ENCODE results near the gene CDYL. TPM values are rescaled to one million over a fixed set of nuclear protein-coding genes. Genes with fewer than 3 reads are reported as not detected.

CDYL gene
- polyA plus RNA-seq, 1 experiment: 21.9 TPM

GRCh38 chr6:4943716-4944115 lies 167.5 kb downstream of the CDYL start:
- CTCF ChIA-PET: interaction anchor here (1.5 kb wide), 1 partner anchor 11 kb away, joined by 4 read pairs; no protein-coding TSS in a partner anchor
- DNase-seq (ENCODE audit: low read depth): no peak
- no peak overlapping the region for H3K4me3 ChIP-seq (ENCODE audit: low read depth, low read length)
- POLR2A ChIA-PET: no interaction called here
- peaks cover 16% of the 10 kb centered on the region for H3K36me3 ChIP-seq (ENCODE audit: control insufficient read depth, insufficient read depth, low read length)
- no peak for TF ChIP-seq CTCF (IDR thresholded peaks at IDR 0.05; ENCODE audit: insufficient read depth, low read depth, low read length)
- H3K27me3 ChIP-seq (ENCODE audit: control insufficient read depth, insufficient read depth, low read length): no peaks in the 10 kb centered on the region

- TF ChIP-seq CTCF (IDR thresholded peaks at IDR 0.05; ENCODE audit: insufficient read depth, low read depth, low read length): no peak
- Histone ChIP-seq H3K4me3 (ENCODE audit: low read depth, low read length) (no peak overlapping the region), H3K27me3 (ENCODE audit: control insufficient read depth, insufficient read depth, low read length) (no peaks in the 10 kb centered on the region), H3K36me3 (ENCODE audit: control insufficient read depth, insufficient read depth, low read length) (peaks cover 18% of the 10 kb centered on the region)
- CTCF ChIA-PET: interaction anchor here (1.5 kb wide), 1 partner anchor 10 kb away, joined by 4 read pairs; no protein-coding TSS in a partner anchor
- DNase-seq (ENCODE audit: low read depth): no peak
- POLR2A ChIA-PET: no interaction called here
These were observed 168.1 kb downstream of the CDYL start for GRCh38 chr6:4944325-4944724.

- CTCF ChIA-PET: interaction anchor here (0.6 kb wide), 1 partner anchor 145 kb away, joined by 3 read pairs; no protein-coding TSS in a partner anchor
- POLR2A ChIA-PET: no interaction called here
- no peak overlapping the region for H3K4me3 ChIP-seq (ENCODE audit: low read depth, low read length)
These were observed 170.3 kb downstream of the CDYL start for GRCh38 chr6:4946521-4946920.

GRCh38 chr6:4947716-4948115 lies 171.5 kb downstream of the CDYL start:
- TF ChIP-seq CTCF (IDR thresholded peaks at IDR 0.05; ENCODE audit: insufficient read depth, low read depth, low read length): no peak
- Histone ChIP-seq H3K36me3 (ENCODE audit: control insufficient read depth, insufficient read depth, low read length) (peaks cover 21% of the 10 kb centered on the region), H3K4me3 (ENCODE audit: low read depth, low read length) (no peak overlapping the region), H3K27me3 (ENCODE audit: control insufficient read depth, insufficient read depth, low read length) (no peaks in the 10 kb centered on the region)
- ChIA-PET CTCF (interaction anchor here (1.0 kb wide), 1 partner anchor 8 kb away, joined by 3 read pairs; no protein-coding TSS in a partner anchor), POLR2A (no interaction called here)
- DNase-seq (ENCODE audit: low read depth): no peak

More at GRCh38 chr6:4946521-4946920, 170.3 kb downstream of the CDYL start:
- Histone ChIP-seq H3K36me3 (ENCODE audit: control insufficient read depth, insufficient read depth, low read length) (peaks cover 20% of the 10 kb centered on the region), H3K27me3 (ENCODE audit: control insufficient read depth, insufficient read depth, low read length) (no peaks in the 10 kb centered on the region)
- DNase-seq (ENCODE audit: low read depth): no peak
- TF ChIP-seq CTCF (IDR thresholded peaks at IDR 0.05; ENCODE audit: insufficient read depth, low read depth, low read length): no peak

GRCh38 chr6:4948781-4949450 lies 172.7 kb downstream of the CDYL start:
- ChIA-PET POLR2A (no interaction called here), CTCF (no interaction called here)
- Histone ChIP-seq H3K27me3 (ENCODE audit: control insufficient read depth, insufficient read depth, low read length) (no peaks in the 10 kb centered on the region), H3K4me3 (ENCODE audit: low read depth, low read length) (no peak overlapping the region), H3K36me3 (ENCODE audit: control insufficient read depth, insufficient read depth, low read length) (peaks cover 21% of the 10 kb centered on the region)
- TF ChIP-seq CTCF (IDR thresholded peaks at IDR 0.05; ENCODE audit: insufficient read depth, low read depth, low read length): no peak
- no peak for DNase-seq (ENCODE audit: low read depth)
